ENCODE results near the gene FBXL16.

GRCh38 chr16:700684-701584 lies 4.7 kb downstream of the FBXL16 start:
- TF ChIP-seq, protein P1, sequence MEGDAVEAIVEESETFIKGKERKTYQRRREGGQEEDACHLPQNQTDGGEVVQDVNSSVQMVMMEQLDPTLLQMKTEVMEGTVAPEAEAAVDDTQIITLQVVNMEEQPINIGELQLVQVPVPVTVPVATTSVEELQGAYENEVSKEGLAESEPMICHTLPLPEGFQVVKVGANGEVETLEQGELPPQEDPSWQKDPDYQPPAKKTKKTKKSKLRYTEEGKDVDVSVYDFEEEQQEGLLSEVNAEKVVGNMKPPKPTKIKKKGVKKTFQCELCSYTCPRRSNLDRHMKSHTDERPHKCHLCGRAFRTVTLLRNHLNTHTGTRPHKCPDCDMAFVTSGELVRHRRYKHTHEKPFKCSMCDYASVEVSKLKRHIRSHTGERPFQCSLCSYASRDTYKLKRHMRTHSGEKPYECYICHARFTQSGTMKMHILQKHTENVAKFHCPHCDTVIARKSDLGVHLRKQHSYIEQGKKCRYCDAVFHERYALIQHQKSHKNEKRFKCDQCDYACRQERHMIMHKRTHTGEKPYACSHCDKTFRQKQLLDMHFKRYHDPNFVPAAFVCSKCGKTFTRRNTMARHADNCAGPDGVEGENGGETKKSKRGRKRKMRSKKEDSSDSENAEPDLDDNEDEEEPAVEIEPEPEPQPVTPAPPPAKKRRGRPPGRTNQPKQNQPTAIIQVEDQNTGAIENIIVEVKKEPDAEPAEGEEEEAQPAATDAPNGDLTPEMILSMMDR (IDR thresholded peaks at IDR 0.05): no peak
- no peak for TF ChIP-seq POLR2A (IDR thresholded peaks at IDR 0.05)
